NCI-H524 (cell line): ENCODE measurements around the gene NEIL1.
"Not testable (repeated sequence)": the region's sequence is repeated elsewhere in the genome, so short reads cannot be mapped to it uniquely, and the experiment has no call there.

ENCODE experiments used
- DNase-seq, 2 experiments: peaks; one replicate each; lab custom pipeline; 2025; lab: John Stamatoyannopoulos, UW

NEIL1 gene, protein sequence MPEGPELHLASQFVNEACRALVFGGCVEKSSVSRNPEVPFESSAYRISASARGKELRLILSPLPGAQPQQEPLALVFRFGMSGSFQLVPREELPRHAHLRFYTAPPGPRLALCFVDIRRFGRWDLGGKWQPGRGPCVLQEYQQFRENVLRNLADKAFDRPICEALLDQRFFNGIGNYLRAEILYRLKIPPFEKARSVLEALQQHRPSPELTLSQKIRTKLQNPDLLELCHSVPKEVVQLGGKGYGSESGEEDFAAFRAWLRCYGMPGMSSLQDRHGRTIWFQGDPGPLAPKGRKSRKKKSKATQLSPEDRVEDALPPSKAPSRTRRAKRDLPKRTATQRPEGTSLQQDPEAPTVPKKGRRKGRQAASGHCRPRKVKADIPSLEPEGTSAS

DNA sequence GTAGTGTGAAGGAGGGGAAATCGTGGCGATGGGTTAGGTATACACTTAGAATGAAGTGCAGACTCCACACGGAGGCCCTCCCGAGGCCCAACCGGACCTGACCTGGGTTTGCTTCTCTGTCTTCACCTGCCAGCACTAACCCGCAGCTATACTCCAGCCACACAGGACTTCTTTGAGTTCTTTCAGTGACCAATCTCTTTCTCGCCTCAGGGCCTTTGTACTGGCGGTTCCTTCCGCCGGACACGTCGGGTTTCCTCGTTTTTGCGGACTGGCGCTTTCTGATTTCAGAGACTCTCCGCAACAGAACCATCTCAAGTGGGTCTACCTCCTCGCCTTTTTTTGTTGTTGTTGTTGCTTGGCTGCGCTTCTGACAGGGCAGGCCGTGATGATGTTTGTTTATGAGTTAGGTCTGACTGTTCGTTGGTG, at the start of gene NEIL1:
Gene NEIL1 (plus strand): TSS at position 244 of the 426 bp plus-strand sequence. CDS start 1,867 bp downstream, outside the sequence.
- no peak for DNase-seq

DNA sequence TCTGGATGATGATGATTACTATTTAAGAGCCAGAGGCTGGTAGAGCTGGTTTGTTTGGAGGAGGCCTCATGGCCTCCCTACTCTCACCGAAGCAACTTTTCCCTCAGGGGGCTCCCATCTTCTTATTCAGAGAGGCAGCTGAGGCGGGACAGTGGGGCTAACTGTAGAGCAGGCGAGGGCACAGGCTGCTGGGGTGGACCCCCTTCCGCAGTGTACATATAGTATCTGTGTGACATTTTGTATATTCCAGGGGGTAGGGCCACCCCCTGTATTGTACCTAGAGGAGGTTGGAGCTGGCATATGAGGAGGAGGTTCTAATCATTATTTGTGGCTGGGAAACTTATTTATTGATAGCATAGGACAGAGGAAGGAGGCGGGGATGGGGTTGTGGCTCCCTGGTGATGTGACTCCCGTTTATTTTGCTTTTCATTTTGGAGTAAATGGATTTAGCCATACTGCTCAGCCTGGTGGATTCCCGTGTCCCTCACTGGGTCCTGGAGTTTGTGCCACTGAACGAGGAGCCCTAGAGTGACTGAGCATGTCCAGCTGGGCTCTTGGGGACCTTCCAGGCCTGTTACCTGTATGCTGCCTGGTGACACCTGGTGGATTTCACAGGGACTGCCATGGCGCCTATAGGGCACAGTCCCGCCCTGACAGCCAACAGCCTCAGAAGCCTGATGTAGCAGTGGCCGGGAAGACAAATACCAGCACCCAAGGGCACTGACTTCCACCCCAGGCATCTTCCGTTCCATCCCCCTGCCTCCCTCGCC, 48.1 kb upstream of the NEIL1 start:
- not testable (repeated sequence) for DNase-seq

DNA sequence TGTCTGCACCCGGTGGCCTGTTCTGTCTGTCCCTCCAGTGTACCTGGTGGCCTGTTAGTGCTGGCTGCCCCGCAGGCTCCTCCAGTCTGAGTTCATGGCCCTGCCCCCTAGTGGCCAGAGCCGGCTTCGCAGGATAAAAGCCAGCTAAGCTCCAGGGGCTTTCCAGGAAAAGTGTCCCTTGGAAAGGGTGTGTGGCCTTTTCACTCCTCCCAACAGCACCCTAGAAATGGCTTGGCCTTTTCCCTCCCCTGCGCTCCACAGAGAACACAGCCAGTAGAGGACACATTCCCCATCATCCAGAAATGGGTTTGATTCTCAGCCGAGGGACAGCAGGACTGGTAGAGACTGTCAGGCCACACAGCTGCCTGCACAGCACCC, 47.5 kb upstream of the NEIL1 start:
- not testable (repeated sequence) for DNase-seq

DNA sequence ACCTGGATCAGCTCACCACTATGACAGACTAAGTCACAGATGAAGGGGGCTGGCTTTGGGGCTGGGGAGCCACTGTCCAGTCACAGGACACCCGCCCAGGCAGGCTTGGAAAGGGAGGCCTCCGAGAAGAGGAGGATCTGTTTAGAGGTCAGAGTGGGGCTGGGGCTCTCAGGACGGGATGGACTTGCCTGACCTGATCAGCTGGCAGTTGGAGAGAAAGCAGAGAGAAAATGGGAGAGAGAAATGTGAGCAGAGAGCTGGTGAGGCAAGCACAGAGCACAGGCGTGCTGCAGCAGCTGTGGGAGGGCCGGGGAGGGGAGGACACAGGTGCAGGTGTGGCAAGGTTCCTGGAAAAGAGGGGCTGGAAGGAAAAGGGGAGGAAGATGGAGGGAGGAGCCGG, 46.8 kb upstream of the NEIL1 start:
- not testable (repeated sequence) for DNase-seq

DNA sequence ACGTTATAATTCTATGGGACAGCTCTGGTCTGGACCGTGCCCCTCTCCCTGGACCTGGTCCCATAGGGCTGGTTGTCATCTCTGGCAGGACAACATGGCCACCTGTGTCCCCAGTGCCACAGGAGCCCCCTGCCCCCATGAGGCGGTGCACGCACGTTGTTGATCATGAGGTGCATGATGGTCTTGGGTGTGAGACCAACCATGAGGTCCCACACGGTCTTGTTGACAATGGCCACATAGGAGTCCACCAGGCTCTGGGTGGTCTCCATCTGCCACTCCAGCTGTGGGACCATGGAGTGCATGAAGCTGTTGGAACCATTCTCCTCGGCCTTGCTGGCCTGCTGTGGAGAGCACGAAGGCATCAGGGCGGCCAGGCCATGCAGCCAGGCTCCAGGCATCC, 44.5 kb upstream of the NEIL1 start:
- DNase-seq, result no peak

DNA sequence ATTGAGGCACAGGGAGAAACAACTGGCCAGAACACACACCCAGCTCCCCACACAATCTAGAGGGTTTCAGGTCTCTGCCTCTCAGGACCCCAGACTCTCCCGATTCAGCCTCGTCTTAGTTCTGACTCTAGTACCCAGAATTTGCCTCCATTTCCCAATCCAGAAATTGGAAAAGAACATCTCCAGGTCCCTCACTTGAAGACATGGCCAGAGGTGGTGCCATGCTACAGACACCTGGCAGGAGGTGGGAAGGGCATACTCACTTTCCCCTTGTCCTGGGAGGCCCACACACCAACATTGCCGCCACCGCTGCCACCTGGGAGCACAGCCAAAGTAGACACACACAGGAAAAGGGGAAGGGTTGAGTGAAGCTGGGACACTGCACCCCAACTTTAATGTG, 44.1 kb upstream of the NEIL1 start:
- DNase-seq, result not testable (repeated sequence)

DNA sequence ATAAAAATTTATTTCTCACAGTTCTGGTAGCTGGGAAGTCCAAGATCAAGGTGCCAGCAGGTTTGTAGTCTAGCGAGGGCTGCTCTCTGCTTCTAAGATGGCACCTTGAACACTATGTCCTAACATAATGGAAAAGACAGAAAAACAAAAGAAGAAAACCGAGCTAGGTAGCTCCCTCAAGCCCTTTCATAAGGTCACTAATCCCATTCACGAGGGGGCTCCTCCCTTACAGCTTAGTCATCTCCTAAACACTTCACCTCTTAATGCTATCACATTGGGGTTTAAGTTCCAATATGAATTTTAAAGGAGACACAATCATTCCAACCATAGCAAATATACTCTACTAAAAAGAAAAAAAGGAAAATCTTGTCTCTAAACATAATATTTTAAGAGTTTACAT, 40.7 kb upstream of the NEIL1 start:
- no peak for DNase-seq

DNA sequence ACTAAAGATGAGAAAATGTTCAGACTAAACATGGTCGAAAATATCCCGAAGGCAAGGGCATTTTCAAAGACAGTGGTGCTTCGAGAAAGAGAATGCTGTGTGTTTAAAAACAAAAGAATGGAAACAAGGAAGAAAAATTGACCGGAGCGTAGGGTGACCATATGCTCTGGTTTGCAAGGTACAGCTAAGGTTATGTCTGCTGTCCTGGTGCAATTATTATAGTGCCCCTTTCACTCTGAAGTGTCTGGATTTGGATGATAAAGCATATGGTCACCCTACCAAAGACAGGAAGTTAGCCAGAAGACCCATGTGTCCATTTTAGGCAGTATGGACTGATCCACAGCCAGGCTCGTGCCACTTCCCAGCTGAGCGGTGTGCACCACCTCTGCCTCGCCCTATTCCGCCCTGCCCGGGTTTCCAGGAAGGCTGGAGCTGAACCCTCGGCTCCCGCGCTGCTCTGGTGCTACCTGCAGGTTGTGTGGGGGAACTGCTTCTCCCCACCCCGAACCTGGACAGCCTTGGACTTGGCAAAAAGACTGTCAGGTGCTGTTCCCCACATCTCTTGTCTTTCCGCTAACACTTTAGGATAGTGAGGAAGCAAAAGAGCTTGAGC, 39.0 kb upstream of the NEIL1 start:
- DNase-seq, result peak; percentile 74 to 80

DNA sequence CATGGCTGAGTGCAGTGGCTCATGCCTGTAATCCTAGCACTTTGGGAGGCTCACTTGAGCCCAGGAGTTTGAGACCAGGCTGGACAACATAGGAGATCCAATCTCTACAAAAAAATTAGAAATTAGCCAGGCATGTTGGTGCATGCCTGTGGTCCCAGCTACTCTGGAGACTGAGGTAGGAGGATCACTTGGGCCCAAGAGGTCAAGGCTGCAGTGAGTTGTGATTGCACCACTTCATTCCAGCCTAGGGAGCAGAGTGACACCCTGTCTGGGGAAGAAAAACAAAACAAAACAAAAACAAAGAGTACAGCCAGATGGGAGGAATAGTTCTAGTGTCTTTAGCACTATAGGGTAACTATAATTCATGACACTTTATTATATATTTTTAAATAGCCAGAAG, 37.1 kb upstream of the NEIL1 start:
- DNase-seq, result no peak

DNA sequence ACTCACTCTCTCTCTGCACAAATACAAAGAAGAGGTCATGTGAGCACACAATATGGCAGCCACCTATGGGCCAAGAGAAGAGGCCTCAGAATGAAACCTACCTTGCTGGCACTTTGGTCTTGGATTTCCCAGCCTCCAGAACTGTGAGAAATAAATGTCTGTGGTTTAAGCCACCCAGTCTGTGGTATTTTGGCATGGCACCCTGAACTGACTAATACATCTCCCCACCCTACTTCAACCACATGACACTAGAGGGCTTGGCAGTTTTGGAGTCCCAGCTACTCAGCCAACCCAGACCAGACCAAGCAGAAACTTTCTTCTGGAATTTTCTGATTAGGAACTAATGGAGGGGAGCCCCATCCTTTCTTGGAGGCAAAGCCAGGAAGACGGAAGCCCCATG, 34.3 kb upstream of the NEIL1 start:
- not testable (repeated sequence) for DNase-seq

DNA sequence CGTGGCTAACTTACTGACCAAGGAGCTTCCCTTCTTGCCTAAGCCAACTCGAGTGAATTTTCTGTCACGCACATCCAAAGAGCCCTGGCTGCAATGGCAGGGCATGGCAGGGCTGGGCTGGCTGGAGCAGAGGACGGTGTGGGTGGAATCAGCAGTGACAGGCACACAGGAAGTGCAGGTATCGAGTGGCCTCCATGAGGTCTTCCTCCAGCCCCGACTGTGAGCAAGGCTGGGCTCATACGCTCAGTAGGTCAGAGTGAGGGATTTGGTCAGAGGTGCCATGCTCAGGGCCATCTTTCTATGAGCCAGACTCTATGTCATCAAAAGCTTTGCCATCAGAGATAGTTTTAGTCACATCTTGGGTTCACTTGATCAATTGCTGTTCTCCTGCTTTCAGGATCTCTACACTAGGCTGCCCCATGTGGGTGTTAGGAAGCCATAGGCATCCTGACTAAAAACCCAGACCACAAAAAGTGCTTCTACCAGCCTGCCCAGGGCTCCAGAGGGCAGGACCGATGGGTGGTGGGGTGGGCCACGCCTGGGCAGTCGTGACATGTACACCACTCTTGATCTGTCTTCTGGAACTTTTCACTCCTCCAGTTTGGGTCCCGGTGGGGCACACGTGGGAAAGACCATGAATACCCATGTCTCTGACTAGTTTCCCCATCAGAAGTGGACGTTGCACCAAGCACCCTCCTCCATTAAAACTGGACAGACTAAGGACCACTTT, 33.6 kb upstream of the NEIL1 start:
- no peak for DNase-seq

DNA sequence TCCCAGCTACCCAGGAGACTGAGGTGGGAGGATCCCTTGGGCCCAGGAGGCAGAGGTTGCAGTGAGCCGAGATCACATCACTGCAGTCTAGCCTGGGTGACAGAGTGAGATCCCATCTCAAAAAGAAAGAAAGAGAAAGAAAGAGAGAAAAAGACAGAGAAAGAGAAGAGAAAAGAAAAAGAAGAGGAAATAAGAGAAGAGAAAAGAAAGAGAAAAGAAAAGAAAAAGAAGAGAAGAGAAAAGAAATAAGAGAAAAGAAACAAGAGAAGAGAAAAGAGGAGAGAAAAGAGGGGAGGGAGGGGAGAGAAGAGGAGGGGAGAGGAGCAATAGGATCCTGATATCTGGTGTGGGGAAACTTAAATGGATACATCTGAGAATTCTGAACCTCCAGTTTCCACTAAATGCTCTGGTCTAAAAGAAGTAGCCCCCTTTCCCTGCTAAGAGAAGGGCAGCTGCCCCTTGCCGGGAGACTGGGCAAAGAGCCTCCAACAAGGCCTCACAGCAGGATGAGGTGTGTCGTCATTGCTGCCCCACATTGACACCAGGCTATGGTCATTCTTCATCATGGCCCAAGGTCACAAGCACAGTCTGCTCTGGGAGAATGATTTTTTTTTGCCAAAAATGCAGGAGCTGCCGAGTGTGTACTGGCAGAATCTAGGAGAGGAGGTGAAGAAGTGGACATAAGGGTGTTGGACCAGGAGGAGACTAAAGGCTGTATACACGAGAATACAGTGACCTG, 32.1 kb upstream of the NEIL1 start:
- DNase-seq, result no peak

DNA sequence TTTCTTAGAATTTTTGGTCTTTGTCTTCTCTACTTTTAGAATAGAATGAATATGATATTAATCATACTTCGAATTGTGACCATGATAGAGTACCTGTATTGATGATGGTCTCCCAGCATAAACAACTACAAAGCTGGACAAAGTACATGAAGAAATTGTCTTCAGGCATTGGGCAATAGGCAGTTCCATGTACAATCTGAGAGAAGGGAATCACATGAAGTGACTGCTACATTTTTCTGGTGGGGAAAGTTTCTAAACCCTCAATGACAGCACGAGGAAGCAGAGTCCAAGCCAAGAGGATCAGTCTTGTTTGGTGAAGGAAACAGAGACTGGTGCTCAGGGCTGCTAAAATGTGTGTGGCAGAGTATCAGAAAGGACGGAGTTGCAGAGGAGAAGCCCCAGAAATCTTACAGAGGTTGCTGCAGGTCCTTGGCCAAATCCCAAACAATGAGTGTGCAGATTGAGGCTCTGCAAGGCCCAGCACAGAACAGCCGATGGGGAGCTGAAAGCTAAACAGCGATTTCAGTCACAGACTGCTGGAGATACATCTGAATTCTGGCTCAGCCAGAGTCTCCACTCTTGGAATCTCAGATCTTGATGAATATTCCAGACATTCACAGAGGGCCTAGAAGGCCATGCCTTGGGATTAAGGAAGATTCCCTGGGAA, 27.5 kb upstream of the NEIL1 start:
- not testable (repeated sequence) for DNase-seq

DNA sequence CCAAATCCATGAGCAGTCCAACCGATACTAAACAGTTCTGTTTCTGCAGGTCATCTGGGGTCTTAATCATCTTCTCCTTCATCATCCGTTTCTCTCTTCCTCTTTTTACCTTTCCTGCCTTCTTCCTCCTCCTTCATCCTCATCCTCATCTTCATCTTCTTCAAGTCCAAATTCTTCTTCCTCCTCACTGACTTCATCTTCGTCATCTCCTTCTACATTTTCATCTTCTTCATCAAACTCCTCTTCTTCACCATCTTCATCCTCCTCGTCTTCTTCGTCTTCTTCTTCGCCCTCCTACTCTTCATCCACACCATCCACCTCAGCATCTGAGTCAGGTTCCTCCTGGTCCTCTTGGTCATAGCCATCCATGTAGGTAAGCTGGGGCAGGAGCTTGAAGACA, 25.1 kb upstream of the NEIL1 start:
- DNase-seq, result no peak

DNA sequence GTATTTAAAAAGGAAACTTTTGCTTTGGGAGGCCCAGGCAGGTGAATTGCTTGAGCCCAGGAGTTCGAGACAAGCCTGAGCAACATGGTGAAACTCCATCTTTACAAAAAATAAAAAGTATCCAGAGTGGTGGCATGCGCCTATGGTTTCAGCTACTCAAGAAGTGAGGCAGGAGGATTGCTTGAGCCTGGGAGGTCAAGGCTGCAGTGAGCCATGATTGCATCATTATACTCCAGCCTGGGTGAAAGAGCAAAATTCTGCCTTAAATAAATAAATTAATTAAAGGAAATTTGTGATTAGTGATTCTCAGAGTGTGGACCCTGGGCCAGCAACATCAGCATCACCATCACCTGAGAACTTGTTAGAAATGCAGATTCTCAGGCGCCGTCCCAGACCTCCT, 20.9 kb upstream of the NEIL1 start:
- no peak for DNase-seq

DNA sequence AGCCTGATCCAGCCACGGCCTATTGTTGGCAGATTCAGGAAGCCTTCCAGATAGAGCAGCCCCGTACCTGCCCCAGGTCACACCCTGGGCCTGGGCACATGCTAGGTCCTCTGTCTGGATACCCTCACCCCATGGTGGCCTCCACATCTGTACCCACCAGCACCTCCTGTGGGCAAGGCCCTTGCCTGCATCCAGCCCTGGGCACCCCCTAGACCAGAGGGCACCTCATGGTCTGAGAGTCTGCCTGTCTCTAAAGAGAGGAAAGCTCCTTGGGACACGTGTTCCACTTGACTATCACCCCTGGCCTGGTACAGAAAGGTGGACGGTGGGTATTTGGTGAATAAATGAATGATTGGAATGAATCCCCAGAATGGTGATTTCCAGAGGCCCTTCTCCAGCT, 19.8 kb upstream of the NEIL1 start:
- DNase-seq, result no peak

DNA sequence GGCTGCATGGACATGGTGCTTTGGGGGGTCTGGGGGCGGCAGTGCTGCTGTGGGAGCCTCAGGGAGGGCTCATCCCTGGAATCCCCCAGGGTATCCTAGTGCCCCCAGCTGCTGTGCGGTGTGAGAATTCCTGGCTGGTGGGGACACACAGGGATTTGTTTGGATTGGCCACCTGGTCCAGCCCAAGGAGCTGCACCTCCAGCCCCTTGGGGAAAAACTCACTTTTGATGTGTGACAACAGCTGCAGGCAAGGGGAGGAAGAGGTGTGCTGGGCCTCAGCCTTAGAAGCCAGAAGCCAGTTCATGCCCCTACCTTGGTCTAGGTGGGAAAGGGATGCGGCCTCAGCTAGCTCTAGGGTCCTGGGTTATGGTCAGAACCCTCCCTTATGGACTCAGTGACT, 19.3 kb upstream of the NEIL1 start:
- DNase-seq, result no peak

DNA sequence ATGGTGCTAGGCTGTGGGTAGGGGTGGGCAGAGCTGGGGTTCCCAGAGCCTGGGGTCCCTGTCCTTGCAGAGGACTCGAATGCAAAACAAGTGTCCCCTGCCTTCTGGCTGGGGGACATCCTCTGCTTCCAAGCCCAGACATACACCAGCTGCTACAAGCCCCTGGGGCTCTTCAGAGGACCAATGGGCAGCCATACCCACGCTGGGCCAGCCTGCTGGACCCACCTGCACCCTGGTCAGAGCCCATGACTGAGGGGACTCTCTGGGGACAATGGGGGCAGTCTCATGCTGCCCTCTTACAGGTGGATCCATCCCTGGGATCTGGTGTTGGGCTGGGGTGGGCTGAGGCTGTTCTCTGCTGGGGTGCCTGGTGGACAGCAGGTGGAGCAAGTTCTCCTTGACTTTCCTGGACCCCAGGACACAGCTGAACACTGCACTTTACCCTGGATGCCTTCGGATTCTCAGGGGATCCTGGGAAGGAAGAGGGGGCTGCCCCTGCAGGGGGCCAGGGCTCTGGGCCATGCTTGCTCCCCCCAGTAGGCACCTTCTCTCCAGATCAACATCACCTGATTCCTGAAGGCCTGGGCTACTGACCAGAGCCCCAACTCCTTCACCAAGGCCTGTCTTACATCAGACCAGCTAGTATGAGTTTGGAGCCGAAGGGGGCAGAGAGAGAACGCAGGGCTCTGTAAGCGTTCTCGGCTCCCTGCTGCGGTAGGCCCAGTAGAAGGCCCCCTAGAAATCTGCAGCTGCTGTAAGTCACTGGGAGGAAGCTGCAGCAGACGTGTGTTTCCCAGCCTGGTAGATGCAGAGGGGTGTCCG, 18.1 kb upstream of the NEIL1 start:
- DNase-seq, result no peak

DNA sequence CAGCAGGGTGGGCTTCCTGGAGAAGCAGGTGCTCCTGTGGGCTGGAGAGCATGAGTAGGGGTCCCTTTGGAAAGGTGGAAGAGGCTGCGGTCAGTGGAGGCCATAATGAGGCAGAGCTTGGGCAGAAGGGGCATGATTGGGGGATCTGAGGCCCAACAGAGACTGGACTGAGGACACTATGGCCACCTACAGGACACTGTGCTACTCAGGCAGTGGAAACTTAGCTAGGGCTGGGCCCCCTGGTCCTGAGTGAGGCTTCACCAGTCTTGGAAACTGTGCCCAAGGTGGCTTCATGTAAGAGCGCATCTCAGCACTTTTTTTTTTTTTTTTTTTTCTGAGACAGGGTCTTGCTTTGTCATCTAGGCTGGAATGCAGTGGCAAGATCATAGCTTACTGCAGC, 17.3 kb upstream of the NEIL1 start:
- DNase-seq, result no peak

DNA sequence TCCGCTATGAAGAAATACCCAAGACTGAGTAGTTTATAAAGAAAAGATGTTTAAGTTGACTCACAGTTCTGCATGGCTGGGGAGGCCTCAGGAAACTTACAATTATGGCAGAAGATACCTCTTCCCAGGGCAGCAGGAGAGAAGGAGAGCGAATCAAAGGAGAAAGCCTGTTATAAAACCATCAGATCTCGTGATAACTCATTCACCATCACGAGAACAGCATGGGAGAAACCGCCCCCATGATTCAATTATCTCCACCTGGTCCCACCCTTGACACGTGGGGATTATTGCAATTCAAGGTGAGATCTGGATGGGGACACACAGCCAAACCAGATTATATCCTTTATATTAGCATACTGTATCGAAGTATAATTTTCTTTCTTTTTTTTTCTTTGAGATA, 14.7 kb upstream of the NEIL1 start:
- not testable (repeated sequence) for DNase-seq
